ENCODE data around the gene PSMD11. TPM values are rescaled to one million over a fixed set of nuclear protein-coding genes. Genes with fewer than 3 reads are reported as not detected.
A peak's percentile ranks its signal among the peaks of the same experiment; 100 is the strongest.

The PSMD11 gene
- total RNA-seq, 1 donor from 2014 or later = 85.0 TPM

DNA sequence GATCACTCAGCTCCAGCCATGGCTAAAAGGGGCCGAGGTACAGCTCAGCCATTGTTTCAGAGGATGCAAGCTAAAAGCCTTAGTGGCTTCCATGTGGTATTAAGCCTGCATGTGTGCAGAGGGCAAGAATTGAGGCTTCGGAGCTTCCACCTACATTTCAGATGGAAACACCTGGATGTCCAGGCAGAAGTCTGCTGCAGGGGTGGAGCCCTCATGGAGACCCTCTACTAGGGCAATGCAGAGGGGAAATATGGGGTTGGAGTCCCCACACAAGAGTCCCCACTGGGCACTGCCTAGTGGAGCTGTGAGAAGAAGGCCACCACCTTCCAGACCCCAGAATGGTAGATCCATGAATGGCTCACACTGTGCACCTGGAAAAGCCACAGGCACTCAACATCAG is 14.7 kb upstream of the PSMD11 start:
- Mint-ChIP-seq H3K4me3 (ENCODE audit: unreplicated experiment) (no peak overlapping the region), H3K36me3 (ENCODE audit: unreplicated experiment) (no peaks in the 10 kb centered on the region), H3K9me3 (ENCODE audit: unreplicated experiment) (peaks cover 3% of the 10 kb centered on the region), H3K4me1 (ENCODE audit: unreplicated experiment) (peaks cover 2% of the 10 kb centered on the region), H3K27me3 (ENCODE audit: unreplicated experiment) (no peaks in the 10 kb centered on the region), H3K27ac (ENCODE audit: unreplicated experiment) (no peak overlapping the region)
- DNase-seq (ENCODE audit: extremely low spot score, unreplicated experiment) = no peak
- TF ChIP-seq, protein P1, sequence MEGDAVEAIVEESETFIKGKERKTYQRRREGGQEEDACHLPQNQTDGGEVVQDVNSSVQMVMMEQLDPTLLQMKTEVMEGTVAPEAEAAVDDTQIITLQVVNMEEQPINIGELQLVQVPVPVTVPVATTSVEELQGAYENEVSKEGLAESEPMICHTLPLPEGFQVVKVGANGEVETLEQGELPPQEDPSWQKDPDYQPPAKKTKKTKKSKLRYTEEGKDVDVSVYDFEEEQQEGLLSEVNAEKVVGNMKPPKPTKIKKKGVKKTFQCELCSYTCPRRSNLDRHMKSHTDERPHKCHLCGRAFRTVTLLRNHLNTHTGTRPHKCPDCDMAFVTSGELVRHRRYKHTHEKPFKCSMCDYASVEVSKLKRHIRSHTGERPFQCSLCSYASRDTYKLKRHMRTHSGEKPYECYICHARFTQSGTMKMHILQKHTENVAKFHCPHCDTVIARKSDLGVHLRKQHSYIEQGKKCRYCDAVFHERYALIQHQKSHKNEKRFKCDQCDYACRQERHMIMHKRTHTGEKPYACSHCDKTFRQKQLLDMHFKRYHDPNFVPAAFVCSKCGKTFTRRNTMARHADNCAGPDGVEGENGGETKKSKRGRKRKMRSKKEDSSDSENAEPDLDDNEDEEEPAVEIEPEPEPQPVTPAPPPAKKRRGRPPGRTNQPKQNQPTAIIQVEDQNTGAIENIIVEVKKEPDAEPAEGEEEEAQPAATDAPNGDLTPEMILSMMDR (IDR thresholded peaks at IDR 0.05) = no peak

DNA sequence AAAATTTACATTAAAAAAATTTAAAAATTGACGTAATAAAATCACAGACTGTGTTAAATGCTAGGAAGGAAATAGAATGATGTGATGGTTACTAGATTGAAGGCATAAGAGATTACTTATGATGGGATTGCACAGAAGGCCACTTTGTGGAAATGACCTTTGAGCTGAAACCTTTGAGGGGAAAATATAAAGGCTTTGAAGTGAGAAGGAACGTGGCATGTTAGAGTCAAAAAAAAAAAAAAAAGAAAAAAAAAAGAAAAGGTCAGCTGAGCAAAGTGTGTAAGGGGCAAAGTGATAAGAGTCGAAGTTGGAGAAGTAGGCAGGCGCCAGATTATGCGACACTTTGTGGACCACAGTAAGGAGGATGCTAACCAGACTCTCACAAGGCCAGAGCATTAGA is 3.6 kb upstream of the PSMD11 start:
- no peak overlapping the region for H3K4me3 Mint-ChIP-seq (ENCODE audit: unreplicated experiment)
- peaks cover 9% of the 10 kb centered on the region for H3K4me1 Mint-ChIP-seq (ENCODE audit: unreplicated experiment)
- no peak for DNase-seq (ENCODE audit: extremely low spot score, unreplicated experiment)
- TF ChIP-seq, protein P1 (IDR thresholded peaks at IDR 0.05) = no peak
- no peaks in the 10 kb centered on the region for H3K36me3 Mint-ChIP-seq (ENCODE audit: unreplicated experiment)
- H3K27ac Mint-ChIP-seq (ENCODE audit: unreplicated experiment) = no peak overlapping the region
- H3K9me3 Mint-ChIP-seq (ENCODE audit: unreplicated experiment) = no peaks in the 10 kb centered on the region
- peaks cover 15% of the 10 kb centered on the region for H3K27me3 Mint-ChIP-seq (ENCODE audit: unreplicated experiment)

DNA sequence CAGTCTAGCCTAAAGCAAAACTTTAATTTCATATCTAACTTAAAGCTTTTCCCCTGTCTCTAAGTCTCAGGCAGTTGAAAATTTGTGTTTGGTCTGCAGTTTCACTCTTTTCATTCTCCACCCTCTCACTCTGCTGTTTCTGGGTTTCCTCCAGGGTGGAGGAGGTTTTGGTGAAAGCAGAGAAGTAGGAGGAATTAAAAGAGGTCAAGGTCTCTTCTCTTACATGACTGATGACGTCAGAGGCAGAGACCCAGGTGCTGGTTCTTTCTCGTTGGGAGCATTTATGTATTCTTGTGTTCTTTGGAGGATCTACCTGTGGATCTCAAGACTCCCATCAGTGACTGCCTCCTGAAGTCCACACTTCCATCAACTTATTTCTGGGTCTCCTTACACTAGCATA is 2.4 kb upstream of the PSMD11 start:
- Mint-ChIP-seq H3K4me3 (ENCODE audit: unreplicated experiment) (no peak overlapping the region), H3K27me3 (ENCODE audit: unreplicated experiment) (peaks cover 15% of the 10 kb centered on the region), H3K36me3 (ENCODE audit: unreplicated experiment) (peaks cover 3% of the 10 kb centered on the region), H3K4me1 (ENCODE audit: unreplicated experiment) (peaks cover 20% of the 10 kb centered on the region), H3K27ac (ENCODE audit: unreplicated experiment) (no peak overlapping the region), H3K9me3 (ENCODE audit: unreplicated experiment) (no peaks in the 10 kb centered on the region)
- TF ChIP-seq, protein P1 (IDR thresholded peaks at IDR 0.05) = no peak
- no peak for DNase-seq (ENCODE audit: extremely low spot score, unreplicated experiment)

DNA sequence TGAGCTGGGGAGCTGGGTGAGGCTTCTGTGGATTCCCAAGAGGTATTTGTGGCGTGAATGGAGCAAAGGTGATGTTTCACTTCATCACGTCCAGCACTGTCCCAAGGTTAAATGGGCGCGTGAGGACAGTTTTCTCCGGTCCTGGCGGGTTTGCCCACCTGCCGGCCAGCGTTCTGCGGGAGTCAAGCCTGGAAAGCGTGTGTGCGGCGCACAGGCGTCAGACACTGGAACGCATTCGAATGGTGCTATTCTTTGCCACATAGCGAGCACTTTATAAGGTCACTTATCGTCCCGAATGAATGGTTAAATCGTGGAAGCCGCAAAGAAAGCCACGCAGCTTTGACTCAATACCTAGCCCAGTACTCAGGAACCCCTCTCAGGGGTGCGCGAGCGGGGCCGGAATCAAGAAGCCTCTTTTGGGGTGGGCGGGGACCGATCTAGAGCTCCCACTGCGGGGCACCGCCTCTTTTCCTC is 446 bp upstream of the PSMD11 start:
- H3K36me3 Mint-ChIP-seq (ENCODE audit: unreplicated experiment) = peaks cover 10% of the 10 kb centered on the region

DNA sequence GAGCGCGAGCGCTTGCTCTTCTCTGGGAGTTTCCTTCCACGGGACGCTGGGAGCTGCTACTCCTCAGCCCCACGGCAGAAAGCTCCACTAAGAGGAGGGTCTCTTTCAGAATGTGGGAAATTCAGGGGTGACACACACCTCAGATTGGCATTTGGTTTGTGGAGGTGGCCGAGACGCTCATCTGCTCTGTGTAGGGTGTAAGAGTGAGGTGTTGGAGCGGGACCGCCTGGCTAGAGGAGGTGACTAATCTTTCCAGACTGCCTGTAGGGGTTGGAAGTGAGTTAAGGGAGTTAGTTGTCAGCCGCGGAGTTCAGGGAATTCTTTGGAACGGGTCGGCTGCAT is 735 bp downstream of the PSMD11 start:
- peak overlapping the region; percentile 88 for H3K4me3 Mint-ChIP-seq (ENCODE audit: unreplicated experiment)
- no peak for DNase-seq (ENCODE audit: extremely low spot score, unreplicated experiment)
- H3K9me3 Mint-ChIP-seq (ENCODE audit: unreplicated experiment) = no peaks in the 10 kb centered on the region
- H3K27me3 Mint-ChIP-seq (ENCODE audit: unreplicated experiment) = peaks cover 11% of the 10 kb centered on the region
- TF ChIP-seq, protein P1 (IDR thresholded peaks at IDR 0.05) = no peak
- peak overlapping the region; percentile 85 for H3K27ac Mint-ChIP-seq (ENCODE audit: unreplicated experiment)
- peaks cover 25% of the 10 kb centered on the region for H3K4me1 Mint-ChIP-seq (ENCODE audit: unreplicated experiment)
- H3K36me3 Mint-ChIP-seq (ENCODE audit: unreplicated experiment) = peaks cover 16% of the 10 kb centered on the region

More for the DNA sequence above, 446 bp upstream of the PSMD11 start:
- TF ChIP-seq, protein P1 (IDR thresholded peaks at IDR 0.05) = no peak
- no peaks in the 10 kb centered on the region for H3K9me3 Mint-ChIP-seq (ENCODE audit: unreplicated experiment)
- peak overlapping the region; percentile 88 for H3K4me3 Mint-ChIP-seq (ENCODE audit: unreplicated experiment)
- DNase-seq (ENCODE audit: extremely low spot score, unreplicated experiment) = no peak
- H3K4me1 Mint-ChIP-seq (ENCODE audit: unreplicated experiment) = peaks cover 24% of the 10 kb centered on the region
- peaks cover 11% of the 10 kb centered on the region for H3K27me3 Mint-ChIP-seq (ENCODE audit: unreplicated experiment)
- H3K27ac Mint-ChIP-seq (ENCODE audit: unreplicated experiment) = no peak overlapping the region
